Suppressor macrophage (primary cell): ENCODE measurements around the gene RANBP2.
"Not testable (repeated sequence)": the region's sequence is repeated elsewhere in the genome, so short reads cannot be mapped to it uniquely, and the experiment has no call there.

Experiments
- DNase-seq, 4 experiments: peaks; one replicate each; pipeline ENCODE4 v3.0.0-alpha.2; 2020 to 2022
- total RNA-seq, 17 experiments: gene quantifications; one replicate each; lab custom pipeline; 2026; ENCODE audit warnings: mixed read lengths in 6 of 17, inconsistent platforms in 3 of 17; lab: John Stamatoyannopoulos, UW

RANBP2 gene
- 70.0 to 642 (median 385) reads per million in 17 experiments for total RNA-seq

DNA sequence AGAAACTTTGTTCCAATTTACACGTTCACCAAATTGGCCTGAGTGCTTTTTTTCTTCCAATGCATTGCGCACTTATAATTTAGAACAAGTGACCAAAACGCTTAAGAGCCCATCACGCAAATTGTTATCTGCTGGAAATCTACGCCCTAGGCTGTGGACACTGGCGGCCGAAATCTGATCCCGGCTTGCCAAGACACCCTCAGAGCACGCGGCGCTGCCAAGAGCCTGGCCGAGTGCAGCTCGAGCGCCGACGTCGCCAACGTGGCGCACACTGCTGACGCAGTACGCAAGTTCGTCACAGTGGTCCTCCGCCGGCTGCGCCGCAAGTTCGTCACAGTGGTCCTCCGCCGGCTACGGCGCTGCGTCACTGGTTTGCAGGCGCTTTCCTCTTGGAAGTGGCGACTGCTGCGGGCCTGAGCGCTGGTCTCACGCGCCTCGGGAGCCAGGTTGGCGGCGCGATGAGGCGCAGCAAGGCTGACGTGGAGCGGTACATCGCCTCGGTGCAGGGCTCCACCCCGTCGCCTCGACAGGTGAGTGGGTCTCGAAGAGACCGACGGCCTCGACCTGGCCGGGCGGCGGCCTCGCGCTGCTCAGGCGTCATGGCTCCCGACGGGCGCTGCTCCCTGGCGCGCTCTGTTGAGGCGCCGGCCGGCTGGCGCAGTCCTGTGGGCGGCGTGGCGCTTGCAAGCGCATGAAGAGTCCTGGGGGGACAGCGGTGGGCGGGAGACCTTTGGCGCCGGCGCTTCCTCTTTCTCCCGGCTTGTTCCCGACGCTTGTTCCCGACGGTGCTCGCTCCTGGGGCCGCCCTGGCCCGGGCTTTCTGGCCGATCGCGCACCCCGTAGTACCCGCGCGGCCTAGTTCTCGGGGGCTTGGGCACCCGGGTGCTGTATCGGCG lies at the start of gene RANBP2:
Gene RANBP2 (plus strand): TSS at position 334 of the 896 bp plus-strand sequence. CDS start 125 bp downstream, at position 459.
- peak; percentile 97 to 98 (median 98) for DNase-seq

GRCh38 chr2:108670282-108670681 lies 49.0 kb upstream of the RANBP2 start:
- not testable (repeated sequence) for DNase-seq

- DNase-seq, result not testable (repeated sequence)
Observed at GRCh38 chr2:108672200-108672805, 47.0 kb upstream of the RANBP2 start.

- not testable (repeated sequence) for DNase-seq
Observed at GRCh38 chr2:108676522-108676921, 42.8 kb upstream of the RANBP2 start.

GRCh38 chr2:108677239-108677744 lies 42.0 kb upstream of the RANBP2 start:
- DNase-seq, result not testable (repeated sequence)

- DNase-seq, result not testable (repeated sequence)
Observed at GRCh38 chr2:108678198-108678651, 41.1 kb upstream of the RANBP2 start.

DNA sequence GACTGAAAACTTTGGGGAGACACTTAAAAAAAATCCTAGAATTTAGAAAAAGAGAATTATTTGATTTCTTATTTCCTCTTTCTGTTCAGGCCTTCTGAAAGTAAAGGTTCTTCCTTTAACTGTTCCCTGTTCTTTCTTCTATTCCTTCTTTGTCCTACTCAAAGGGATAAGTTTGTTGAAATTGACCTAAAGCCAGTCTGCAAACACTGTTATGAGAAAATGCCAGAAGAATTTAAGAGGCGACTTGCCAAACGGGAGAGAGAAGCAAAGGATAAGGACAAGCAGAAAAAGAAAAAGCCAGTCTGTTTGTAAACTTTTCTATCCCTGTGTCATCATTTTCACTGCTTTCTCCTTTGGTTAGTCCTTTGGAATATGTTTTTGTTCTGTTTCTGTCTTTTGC lies 38.5 kb upstream of the RANBP2 start:
- DNase-seq, result not testable (repeated sequence)

GRCh38 chr2:108688818-108689756 lies 30.2 kb upstream of the RANBP2 start:
- DNase-seq, result not testable (repeated sequence)

DNA sequence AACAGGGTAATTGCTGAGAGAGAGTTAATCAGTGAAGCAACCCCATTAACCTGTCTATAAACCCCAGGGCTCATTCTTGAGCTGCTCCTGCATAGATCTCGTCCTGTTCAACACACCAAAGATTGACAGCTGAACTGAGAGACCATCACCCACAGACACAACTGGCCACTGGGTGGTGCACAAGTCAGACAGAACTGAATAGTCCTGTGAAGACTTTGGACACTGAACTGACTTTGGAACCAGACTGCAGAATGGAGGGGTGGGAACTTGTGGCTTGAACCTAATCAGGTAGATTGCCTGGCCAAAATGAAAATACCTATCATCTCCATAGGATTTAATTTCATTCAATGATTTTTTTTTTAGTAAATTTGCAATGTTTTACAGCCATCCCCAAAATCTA lies 29.3 kb upstream of the RANBP2 start:
- DNase-seq, result not testable (repeated sequence)

GRCh38 chr2:108691447-108691846 lies 27.8 kb upstream of the RANBP2 start:
- DNase-seq, result no peak

DNA sequence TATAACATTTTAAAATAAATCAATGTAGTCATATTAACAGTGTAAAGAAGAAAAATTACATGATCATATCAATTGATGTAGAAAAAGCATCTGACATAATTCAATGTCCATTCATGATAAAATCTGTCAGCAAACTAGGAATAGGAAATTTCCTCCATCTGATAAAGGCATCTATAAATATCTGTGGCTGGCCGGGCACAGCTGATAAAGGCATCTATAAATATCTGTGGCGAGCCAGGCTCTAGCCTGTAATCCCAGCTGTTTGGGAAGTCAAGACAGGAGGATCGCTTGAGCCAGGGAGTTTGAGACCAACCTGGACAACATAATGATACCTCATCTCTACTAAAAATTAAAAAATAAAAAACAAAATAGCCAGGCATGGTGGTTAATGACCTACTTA lies 18.1 kb upstream of the RANBP2 start:
- no peak for DNase-seq

- no peak for DNase-seq
Observed at GRCh38 chr2:108701806-108702205, 17.5 kb upstream of the RANBP2 start.

DNA sequence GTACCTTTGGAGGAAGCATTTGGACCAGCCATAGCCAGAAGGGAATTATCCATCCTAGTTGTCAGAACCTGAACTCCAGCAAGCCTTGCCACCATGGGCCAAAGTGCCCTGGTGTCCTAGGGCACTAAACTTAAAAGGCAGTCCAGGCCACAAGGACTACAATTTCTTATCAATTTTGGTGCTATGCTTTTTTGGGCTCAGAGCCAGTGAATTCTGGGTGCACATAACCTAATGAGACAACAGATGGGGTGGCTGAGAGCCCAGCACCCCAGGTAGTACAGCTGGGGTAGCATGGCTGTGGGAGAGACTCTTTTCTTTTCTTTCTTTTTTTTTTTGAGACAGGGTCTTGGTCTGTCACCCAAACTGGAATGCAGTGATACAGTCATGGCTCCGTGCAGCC lies 14.4 kb upstream of the RANBP2 start:
- DNase-seq, result no peak

DNA sequence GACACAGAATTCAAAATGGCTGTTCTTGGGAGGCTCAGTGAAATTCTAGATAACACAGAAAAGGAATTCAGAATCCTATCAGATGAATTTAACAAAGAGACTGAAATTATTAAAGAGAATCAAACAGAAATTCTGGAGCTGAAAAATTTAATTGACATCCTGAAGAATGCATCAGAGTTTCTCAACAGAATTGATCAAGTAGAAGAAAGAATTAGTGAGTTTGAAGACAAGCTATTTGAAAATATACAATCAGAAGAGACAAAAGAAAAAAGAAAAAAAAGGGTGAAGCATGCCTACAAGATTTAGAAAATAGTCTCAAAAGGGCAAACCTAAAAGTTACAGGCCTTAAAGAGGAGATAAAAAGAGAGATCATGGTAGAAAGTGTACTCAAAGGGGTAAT lies 12.0 kb upstream of the RANBP2 start:
- no peak for DNase-seq

GRCh38 chr2:108716971-108717370 lies 2.3 kb upstream of the RANBP2 start:
- not testable (repeated sequence) for DNase-seq

- DNase-seq, result not testable (repeated sequence)
Observed at GRCh38 chr2:108726048-108726447, 6.8 kb downstream of the RANBP2 start.

- not testable (repeated sequence) for DNase-seq
Observed at GRCh38 chr2:108734656-108735055, 15.4 kb downstream of the RANBP2 start.

GRCh38 chr2:108757973-108758372 lies 38.7 kb downstream of the RANBP2 start:
- DNase-seq, result not testable (repeated sequence)

- DNase-seq, result not testable (repeated sequence)
Observed at GRCh38 chr2:108762618-108763017, 43.3 kb downstream of the RANBP2 start.

DNA sequence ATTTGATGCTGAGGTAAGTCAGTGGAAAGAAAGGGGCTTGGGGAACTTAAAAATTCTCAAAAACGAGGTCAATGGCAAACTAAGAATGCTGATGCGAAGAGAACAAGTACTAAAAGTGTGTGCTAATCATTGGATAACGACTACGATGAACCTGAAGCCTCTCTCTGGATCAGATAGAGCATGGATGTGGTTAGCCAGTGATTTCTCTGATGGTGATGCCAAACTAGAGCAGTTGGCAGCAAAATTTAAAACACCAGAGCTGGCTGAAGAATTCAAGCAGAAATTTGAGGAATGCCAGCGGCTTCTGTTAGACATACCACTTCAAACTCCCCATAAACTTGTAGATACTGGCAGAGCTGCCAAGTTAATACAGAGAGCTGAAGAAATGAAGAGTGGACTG lies 47.4 kb downstream of the RANBP2 start:
- DNase-seq, result not testable (repeated sequence)

DNA sequence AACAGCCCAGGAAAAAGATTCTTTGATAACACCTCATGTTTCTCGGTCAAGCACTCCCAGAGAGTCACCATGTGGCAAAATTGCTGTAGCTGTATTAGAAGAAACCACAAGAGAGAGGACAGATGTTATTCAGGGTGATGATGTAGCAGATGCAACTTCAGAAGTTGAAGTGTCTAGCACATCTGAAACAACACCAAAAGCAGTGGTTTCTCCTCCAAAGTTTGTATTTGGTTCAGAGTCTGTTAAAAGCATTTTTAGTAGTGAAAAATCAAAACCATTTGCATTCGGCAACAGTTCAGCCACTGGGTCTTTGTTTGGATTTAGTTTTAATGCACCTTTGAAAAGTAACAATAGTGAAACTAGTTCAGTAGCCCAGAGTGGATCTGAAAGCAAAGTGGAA lies 48.6 kb downstream of the RANBP2 start:
- DNase-seq, result not testable (repeated sequence)

- no peak for DNase-seq
Observed at GRCh38 chr2:108776475-108776874, 57.2 kb downstream of the RANBP2 start.
